PC-3 (cell line): ENCODE data around the gene DLGAP1. TPM values are rescaled to one million over a fixed set of nuclear protein-coding genes. Genes with fewer than 3 reads are reported as not detected.

ENCODE experiments used
- ATAC-seq: fragments of 200-7000 bp; cut with Tn5 transposase; 2 replicates; pipeline ENCODE4 v1.9.1; 2020; ENCODE audit warnings: mild to moderate bottlenecking, moderate library complexity
- BruUV-seq: library from RNA; stranded (reverse); fragments of 400-500 nt; replicated peaks from 2 replicates; lab custom pipeline; 2021; lab: Mats Ljungman, UMichigan
- CTCF ChIA-PET: fragments of 300-600 bp; sonication (Branson Sonifier 250); formaldehyde crosslinking; loops from one replicate; lab custom pipeline; 2022; ENCODE audit warnings: antibody characterized with exemption; lab: Charles Lee
- POLR2A ChIA-PET: fragments of 300-600 bp; sonication (Branson Sonifier 250); formaldehyde crosslinking; loops from one replicate; lab custom pipeline; 2022; ENCODE audit warnings: antibody characterized with exemption; ENCODE audit not compliant: unreplicated experiment; lab: Charles Lee
- DNase-seq: peaks from one replicate; pipeline ENCODE4 v3.0.0-alpha.2; 2015
- H2AFZ ChIP-seq: fragments of 300-600 bp; sonication (generic); 2 replicates; pipeline ENCODE4 v1.6.0; 2016; ENCODE audit warnings: antibody characterized with exemption, low read length
- H3F3A ChIP-seq: fragments of 300-600 bp; sonication (generic); one replicate; pipeline ENCODE4 v1.6.0; 2017; ENCODE audit warnings: antibody characterized with exemption, low read length, control low read depth, mild to moderate bottlenecking; ENCODE audit not compliant: unreplicated experiment
- H3K27ac ChIP-seq: fragments of 300-600 bp; sonication (generic); 2 replicates; pipeline ENCODE4 v1.5.1; 2016; ENCODE audit warnings: mild to moderate bottlenecking, low read length
- H3K27me3 ChIP-seq: fragments of 300-600 bp; sonication (generic); 2 replicates; pipeline ENCODE4 v1.6.1; 2016; ENCODE audit warnings: low read length, mixed read lengths
- H3K36me3 ChIP-seq: fragments of 300-600 bp; sonication (generic); 2 replicates; pipeline ENCODE4 v1.6.1; 2016; ENCODE audit warnings: low read depth, mixed run types, low read length, mixed read lengths
- H3K4me1 ChIP-seq: fragments of 300-600 bp; sonication (generic); 2 replicates; pipeline ENCODE4 v1.5.1; 2016; ENCODE audit warnings: low read length; ENCODE audit not compliant: insufficient read depth
- H3K4me2 ChIP-seq: fragments of 300-600 bp; sonication (generic); 2 replicates; pipeline ENCODE4 v1.6.0; 2016; ENCODE audit warnings: low read length
- H3K4me3 ChIP-seq: fragments of 300-600 bp; sonication (generic); 2 replicates; pipeline ENCODE4 v1.5.1; 2016; ENCODE audit warnings: mild to moderate bottlenecking, low read length, mixed read lengths
- H3K79me2 ChIP-seq: fragments of 300-600 bp; sonication (generic); 2 replicates; pipeline ENCODE4 v1.6.1; 2017; ENCODE audit warnings: low read length, mixed read lengths
- H3K9ac ChIP-seq: fragments of 300-600 bp; sonication (generic); 2 replicates; pipeline ENCODE4 v1.6.0; 2016; ENCODE audit warnings: mild to moderate bottlenecking, low read length
- H3K9me2 ChIP-seq: fragments of 300-600 bp; sonication (generic); replicated peaks from 2 replicates; pipeline ENCODE4 v1.6.1; 2016; ENCODE audit warnings: mixed run types, low read length, mixed read lengths
- H3K9me3 ChIP-seq: fragments of 300-600 bp; sonication (generic); 2 replicates; pipeline ENCODE4 v1.6.1; 2016; ENCODE audit warnings: low read length, mixed read lengths
- H4K20me1 ChIP-seq: fragments of 300-600 bp; sonication (generic); 2 replicates; pipeline ENCODE4 v1.6.1; 2016; ENCODE audit warnings: low read length, mixed read lengths
- EZH2 ChIP-seq: fragments of 300-600 bp; sonication (generic); IDR thresholded peaks from one replicate; pipeline ENCODE4 v1.6.1; 2017; ENCODE audit warnings: antibody characterized with exemption, mild to moderate bottlenecking, low read length; ENCODE audit not compliant: unreplicated experiment
- EZH2phosphoT487 ChIP-seq: fragments of 300-600 bp; sonication (generic); IDR thresholded peaks from 2 replicates; pipeline ENCODE4 v1.6.1; 2018; ENCODE audit warnings: mild to moderate bottlenecking, antibody characterized with exemption, low read length, borderline replicate concordance
- intact Hi-C: fragments of 100-400 bp; cut with micrococcal nuclease; formaldehyde crosslinking; loops from 2 replicates; pipeline ENCODE4 v1.9.0; 2023
- total RNA-seq: library from RNA; depleted of rRNA; stranded (reverse); fragments of >200 nt; gene quantifications from 2 replicates; pipeline ENCODE4 v1.2.3, GENCODE V29; 2014
- TF ChIP-seq, protein P1 (sequence below): fragments of 300-600 bp; sonication (generic); conservative IDR thresholded peaks from 2 replicates; pipeline ENCODE4 v1.5.1; 2017; ENCODE audit warnings: antibody characterized with exemption, low read depth, mild to moderate bottlenecking, low read length

The DLGAP1 gene
- total RNA-seq, 1 experiment from 2014 or later: not detected

DNA sequence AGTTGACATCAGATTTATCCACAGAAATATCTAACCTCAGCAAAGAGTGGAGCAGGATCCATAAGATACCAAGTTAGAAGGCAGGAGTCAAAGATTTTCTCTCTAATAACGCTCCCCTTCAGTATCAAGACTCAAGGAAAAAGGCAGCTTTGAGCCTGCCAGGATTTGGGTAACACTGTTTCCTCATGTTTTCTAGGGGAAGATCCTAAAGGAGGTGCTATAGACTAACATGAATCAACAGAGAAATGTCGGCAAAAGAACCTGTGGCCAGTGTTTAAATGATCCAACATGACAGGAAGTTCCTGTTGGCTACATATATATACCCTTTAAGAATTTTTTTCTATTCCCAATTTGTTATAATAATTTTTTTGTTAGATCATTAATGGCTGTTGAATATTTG is 602.8 kb downstream of the DLGAP1 start:
- no peaks in the 10 kb centered on the region for H3F3A ChIP-seq
- no peak overlapping the region for H2AFZ ChIP-seq
- POLR2A ChIA-PET: no interaction called here
- no peaks in the 10 kb centered on the region for H3K9me3 ChIP-seq
- CTCF ChIA-PET: no interaction called here
- no TSS peak for BruUV-seq
- ATAC-seq (no peak), DNase-seq (no peak)
- H3K79me2 ChIP-seq: no peaks in the 10 kb centered on the region
- H3K4me2 ChIP-seq: no peak overlapping the region
- H3K27me3 ChIP-seq: peaks cover 32% of the 10 kb centered on the region; the same call in 1 of the 2 replicates
- H3K4me1 ChIP-seq: no peaks in the 10 kb centered on the region
- no peak overlapping the region for H3K27ac ChIP-seq
- H4K20me1 ChIP-seq: no peaks in the 10 kb centered on the region
- TF ChIP-seq, protein P1, sequence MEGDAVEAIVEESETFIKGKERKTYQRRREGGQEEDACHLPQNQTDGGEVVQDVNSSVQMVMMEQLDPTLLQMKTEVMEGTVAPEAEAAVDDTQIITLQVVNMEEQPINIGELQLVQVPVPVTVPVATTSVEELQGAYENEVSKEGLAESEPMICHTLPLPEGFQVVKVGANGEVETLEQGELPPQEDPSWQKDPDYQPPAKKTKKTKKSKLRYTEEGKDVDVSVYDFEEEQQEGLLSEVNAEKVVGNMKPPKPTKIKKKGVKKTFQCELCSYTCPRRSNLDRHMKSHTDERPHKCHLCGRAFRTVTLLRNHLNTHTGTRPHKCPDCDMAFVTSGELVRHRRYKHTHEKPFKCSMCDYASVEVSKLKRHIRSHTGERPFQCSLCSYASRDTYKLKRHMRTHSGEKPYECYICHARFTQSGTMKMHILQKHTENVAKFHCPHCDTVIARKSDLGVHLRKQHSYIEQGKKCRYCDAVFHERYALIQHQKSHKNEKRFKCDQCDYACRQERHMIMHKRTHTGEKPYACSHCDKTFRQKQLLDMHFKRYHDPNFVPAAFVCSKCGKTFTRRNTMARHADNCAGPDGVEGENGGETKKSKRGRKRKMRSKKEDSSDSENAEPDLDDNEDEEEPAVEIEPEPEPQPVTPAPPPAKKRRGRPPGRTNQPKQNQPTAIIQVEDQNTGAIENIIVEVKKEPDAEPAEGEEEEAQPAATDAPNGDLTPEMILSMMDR: 0 out of 2 replicates have a peak, but pooled peaks have one; percentile 15
- TF ChIP-seq EZH2: no peak
- no peaks in the 10 kb centered on the region for H3K9me2 ChIP-seq
- no peaks in the 10 kb centered on the region for H3K36me3 ChIP-seq
- H3K9ac ChIP-seq: no peak overlapping the region
- H3K4me3 ChIP-seq: no peak overlapping the region
- intact Hi-C loops: no loop called here

DNA sequence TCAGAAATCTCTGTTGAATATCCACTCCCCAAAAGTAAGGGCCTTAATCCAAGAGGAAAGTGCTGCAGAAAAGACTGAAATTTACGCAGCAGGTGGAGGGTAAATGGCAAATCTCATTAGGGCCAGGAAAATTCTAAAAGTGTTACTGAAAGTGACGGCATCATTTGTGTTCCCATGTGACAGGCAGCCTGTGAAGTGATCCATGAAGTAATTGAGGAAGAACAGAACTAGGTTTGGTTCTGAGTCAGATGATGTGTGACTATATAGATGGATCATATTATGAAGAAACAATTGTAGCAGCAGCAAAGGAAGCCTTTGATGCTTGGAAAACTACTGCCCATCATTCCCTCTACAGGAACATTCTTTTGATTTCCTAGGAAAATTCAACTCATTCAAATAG is 603.9 kb downstream of the DLGAP1 start:
- H3K4me3 ChIP-seq: no peak overlapping the region
- DNase-seq: no peak
- intact Hi-C loops: no loop called here

DNA sequence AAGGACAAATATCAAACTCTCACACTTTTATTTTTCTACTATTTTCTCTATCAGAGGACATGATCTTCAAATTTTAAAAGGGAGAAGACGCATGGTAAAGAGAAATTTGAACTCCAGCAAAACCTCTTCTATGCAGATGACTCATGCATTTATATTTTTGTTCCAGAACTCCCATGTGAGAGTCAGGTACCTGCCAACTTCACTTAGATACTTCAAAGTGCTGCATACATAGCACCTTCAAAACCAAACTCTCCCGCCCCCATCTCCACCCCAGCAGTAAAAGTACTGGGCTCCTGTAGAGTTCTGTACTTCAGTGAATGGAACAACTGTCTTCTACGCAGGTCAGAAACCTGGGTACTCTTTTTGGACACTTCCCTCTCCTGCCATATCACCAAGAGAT is 606.8 kb downstream of the DLGAP1 start:
- no peak for DNase-seq
- H3F3A ChIP-seq: no peaks in the 10 kb centered on the region
- BruUV-seq: no TSS peak
- H3K79me2 ChIP-seq: no peaks in the 10 kb centered on the region
- peaks cover 51% of the 10 kb centered on the region for H3K27me3 ChIP-seq
- no peaks in the 10 kb centered on the region for H4K20me1 ChIP-seq
- ChIA-PET CTCF (no interaction called here), POLR2A (no interaction called here)
- H2AFZ ChIP-seq: no peak overlapping the region
- no peaks in the 10 kb centered on the region for H3K36me3 ChIP-seq
- no peaks in the 10 kb centered on the region for H3K9me2 ChIP-seq
- TF ChIP-seq EZH2phosphoT487: no peak
- TF ChIP-seq EZH2: no peak
- TF ChIP-seq, protein P1: no peak
- ATAC-seq: no peak
- no peak overlapping the region for H3K9ac ChIP-seq
- H3K9me3 ChIP-seq: no peaks in the 10 kb centered on the region
- no peak overlapping the region for H3K27ac ChIP-seq
- H3K4me1 ChIP-seq: no peaks in the 10 kb centered on the region
- no peak overlapping the region for H3K4me2 ChIP-seq
- intact Hi-C loops: no loop called here
- no peak overlapping the region for H3K4me3 ChIP-seq

More for the DNA sequence above, 603.9 kb downstream of the DLGAP1 start:
- H4K20me1 ChIP-seq: no peaks in the 10 kb centered on the region
- no peak overlapping the region for H3K27ac ChIP-seq
- peaks cover 37% of the 10 kb centered on the region; the same call in 1 of the 2 replicates for H3K27me3 ChIP-seq
- no peak overlapping the region for H3K4me2 ChIP-seq
- no peaks in the 10 kb centered on the region for H3F3A ChIP-seq
- no peak overlapping the region for H3K9ac ChIP-seq
- no peaks in the 10 kb centered on the region for H3K36me3 ChIP-seq
- ChIA-PET POLR2A (no interaction called here), CTCF (no interaction called here)
- TF ChIP-seq EZH2phosphoT487 (no peak), EZH2 (no peak)
- TF ChIP-seq, protein P1: no peak
- H3K79me2 ChIP-seq: no peaks in the 10 kb centered on the region
- ATAC-seq: no peak
- H3K9me2 ChIP-seq: no peaks in the 10 kb centered on the region
- BruUV-seq: no TSS peak
- H2AFZ ChIP-seq: no peak overlapping the region
- no peaks in the 10 kb centered on the region for H3K4me1 ChIP-seq
- H3K9me3 ChIP-seq: no peaks in the 10 kb centered on the region
